GM06990 (cell line): ENCODE results near the gene SEL1L.

Experiments used
- DNase-seq: peaks from one replicate; pipeline ENCODE4 v3.0.0-alpha.2; 2011; ENCODE audit not compliant: insufficient read length; ENCODE audit errors: extremely low read depth
- H3K27me3 ChIP-seq: replicated peaks from 2 replicates; pipeline ENCODE4 v1.6.0; 2011; ENCODE audit warnings: low read length; ENCODE audit not compliant: control insufficient read depth, insufficient read depth
- H3K36me3 ChIP-seq: 2 replicates; pipeline ENCODE4 v1.5.1; 2011; ENCODE audit warnings: low read length; ENCODE audit not compliant: control insufficient read depth, insufficient read depth
- H3K4me3 ChIP-seq: replicated peaks from 2 replicates; pipeline ENCODE4 v1.5.1; 2011; ENCODE audit warnings: low read depth, mild to moderate bottlenecking, control low read depth, low read length
- TF ChIP-seq, protein P1 (sequence below): IDR thresholded peaks from 2 replicates; pipeline ENCODE4 v1.5.1; 2011; ENCODE audit warnings: low read length, control low read depth, mild to moderate bottlenecking, inconsistent platforms; ENCODE audit not compliant: insufficient read depth, poor library complexity, severe bottlenecking

Gene SEL1L

GRCh38 chr14:81423504-81423903, 110.1 kb downstream of the SEL1L start:
- no peak for DNase-seq
- Histone ChIP-seq H3K27me3 (no peaks in the 10 kb centered on the region), H3K4me3 (no peak overlapping the region), H3K36me3 (no peaks in the 10 kb centered on the region)
- TF ChIP-seq, protein P1, sequence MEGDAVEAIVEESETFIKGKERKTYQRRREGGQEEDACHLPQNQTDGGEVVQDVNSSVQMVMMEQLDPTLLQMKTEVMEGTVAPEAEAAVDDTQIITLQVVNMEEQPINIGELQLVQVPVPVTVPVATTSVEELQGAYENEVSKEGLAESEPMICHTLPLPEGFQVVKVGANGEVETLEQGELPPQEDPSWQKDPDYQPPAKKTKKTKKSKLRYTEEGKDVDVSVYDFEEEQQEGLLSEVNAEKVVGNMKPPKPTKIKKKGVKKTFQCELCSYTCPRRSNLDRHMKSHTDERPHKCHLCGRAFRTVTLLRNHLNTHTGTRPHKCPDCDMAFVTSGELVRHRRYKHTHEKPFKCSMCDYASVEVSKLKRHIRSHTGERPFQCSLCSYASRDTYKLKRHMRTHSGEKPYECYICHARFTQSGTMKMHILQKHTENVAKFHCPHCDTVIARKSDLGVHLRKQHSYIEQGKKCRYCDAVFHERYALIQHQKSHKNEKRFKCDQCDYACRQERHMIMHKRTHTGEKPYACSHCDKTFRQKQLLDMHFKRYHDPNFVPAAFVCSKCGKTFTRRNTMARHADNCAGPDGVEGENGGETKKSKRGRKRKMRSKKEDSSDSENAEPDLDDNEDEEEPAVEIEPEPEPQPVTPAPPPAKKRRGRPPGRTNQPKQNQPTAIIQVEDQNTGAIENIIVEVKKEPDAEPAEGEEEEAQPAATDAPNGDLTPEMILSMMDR, result no peak
